Lung (tissue), 12 donors: ENCODE results near the gene C2CD3. TPM values are rescaled to one million over a fixed set of nuclear protein-coding genes. Genes with fewer than 3 reads are reported as not detected.

Source experiments
- ATAC-seq: fragments of 200-7000 bp; cut with Tn5 transposase; one replicate; pipeline ENCODE4 v1.9.1; 2020; ENCODE audit warnings: moderate number of reproducible peaks; ENCODE audit not compliant: insufficient read depth, low FRiP score
- DNase-seq, 3 donors: peaks; one replicate each; pipeline ENCODE4 v3.0.0-alpha.2; 2013 to 2017
- H3K27ac ChIP-seq, 2 donors: one replicate each; pipeline ENCODE4 v1.5.1; 2013; ENCODE audit warnings: mild to moderate bottlenecking in 2 of 2, moderate library complexity in 2 of 2, control low read depth in 1 of 2, inconsistent platforms in 1 of 2, low read depth in 1 of 2, low read length in 1 of 2
- H3K27me3 ChIP-seq, 3 donors: one replicate each; pipeline ENCODE4 v1.5.1; 2013; ENCODE audit warnings: low read length in 2 of 3; ENCODE audit not compliant: control insufficient read depth in 3 of 3, insufficient read depth in 3 of 3
- H3K36me3 ChIP-seq, 4 donors: one replicate each; pipeline ENCODE4 v1.5.1; 2013; ENCODE audit warnings: low read length in 4 of 4, mild to moderate bottlenecking in 1 of 4, moderate library complexity in 1 of 4; ENCODE audit not compliant: control insufficient read depth in 4 of 4, insufficient read depth in 4 of 4
- H3K4me1 ChIP-seq, 5 donors: one replicate each; pipeline ENCODE4 v1.5.1; 2013; ENCODE audit warnings: low read length in 5 of 5, mild to moderate bottlenecking in 2 of 5, moderate library complexity in 1 of 5; ENCODE audit not compliant: control insufficient read depth in 5 of 5, insufficient read depth in 5 of 5
- H3K4me3 ChIP-seq: one replicate; pipeline ENCODE4 v1.5.1; 2013; ENCODE audit warnings: mild to moderate bottlenecking, control low read depth, moderate library complexity
- H3K9ac ChIP-seq, 2 donors: one replicate each; pipeline ENCODE4 v1.5.1; 2013; ENCODE audit warnings: low read length in 2 of 2, control low read depth in 1 of 2; ENCODE audit not compliant: insufficient read depth in 1 of 2
- H3K9me3 ChIP-seq, 4 donors: one replicate each; pipeline ENCODE4 v1.5.1; 2013; ENCODE audit warnings: low read length in 3 of 4, mild to moderate bottlenecking in 1 of 4, moderate library complexity in 1 of 4; ENCODE audit not compliant: control insufficient read depth in 4 of 4, insufficient read depth in 3 of 4
- CTCF ChIP-seq: IDR thresholded peaks from 2 replicates; pipeline ENCODE4 v1.5.1; 2012; ENCODE audit warnings: mild to moderate bottlenecking; ENCODE audit errors: control extremely low read depth, extremely low read depth
- WGBS, 2 donors: extraction: QIAGEN DNeasy Blood & Tissue Kit; methylation state at CpG; one replicate each; pipeline ENCODE4 v1.1.7; 2013; 5-methylcytosine and 5-hydroxymethylcytosine counted together
- polyA plus RNA-seq, 2 donors: library from polyadenylated mRNA; stranded (reverse); fragments of 200-250 nt; gene quantifications; one replicate each; pipeline ENCODE4 v1.2.1, GENCODE V29; 2013
- total RNA-seq, 2 donors: library from RNA; depleted of rRNA in 1 of 2; stranded (reverse); fragments of >200 nt in 1 of 2; gene quantifications; one replicate each; pipeline ENCODE4 v1.2.1, GENCODE V29; 2014 to 2021
- donor health status: control.
- donor health status: control.
- donor health status: Bipolar disorder and iron deficiency.
- donor health status: healthy.
- donor health status: DM: yes; HTN: yes; CAD: no.

C2CD3 gene
- total and polyA plus RNA-seq, 4 donors: 10.2 to 31.3 (median 20.7) TPM

- WGBS, 2 donors: 83 to 84% methylated on average over 13 of the region's 13 CpGs
- Histone ChIP-seq H3K9ac (no peak overlapping the region), H3K27me3 (no peaks in the 10 kb centered on the region), H3K9me3 (no peaks in the 10 kb centered on the region), H3K36me3 (peaks cover 0 to 4% (median 0%) of the 10 kb centered on the region in 4 donors), H3K4me1 (peaks cover 0 to 7% (median 0%) of the 10 kb centered on the region in 5 donors), H3K27ac (no peak overlapping the region), H3K4me3 (no peak overlapping the region)
- no peak for TF ChIP-seq CTCF
- ATAC-seq: no peak
- no peak for DNase-seq
Measured at GRCh38 chr11:73969991-73970800, 200.6 kb downstream of the C2CD3 start.

- H3K4me1 ChIP-seq: peaks cover 0 to 6% (median 0%) of the 10 kb centered on the region in 5 donors
- no peaks in the 10 kb centered on the region for H3K9me3 ChIP-seq
- 79 to 81% methylated on average over 2 of the region's 2 CpGs for whole genome bisulfite sequencing, 2 donors
- H3K9ac ChIP-seq: no peak overlapping the region
- H3K4me3 ChIP-seq: no peak overlapping the region
- TF ChIP-seq CTCF: no peak
- no peak for ATAC-seq
- H3K27ac ChIP-seq: no peak overlapping the region
- no peak for DNase-seq
- no peaks in the 10 kb centered on the region for H3K36me3 ChIP-seq
- no peaks in the 10 kb centered on the region for H3K27me3 ChIP-seq
Measured at GRCh38 chr11:73969091-73969490, 201.7 kb downstream of the C2CD3 start.

DNA sequence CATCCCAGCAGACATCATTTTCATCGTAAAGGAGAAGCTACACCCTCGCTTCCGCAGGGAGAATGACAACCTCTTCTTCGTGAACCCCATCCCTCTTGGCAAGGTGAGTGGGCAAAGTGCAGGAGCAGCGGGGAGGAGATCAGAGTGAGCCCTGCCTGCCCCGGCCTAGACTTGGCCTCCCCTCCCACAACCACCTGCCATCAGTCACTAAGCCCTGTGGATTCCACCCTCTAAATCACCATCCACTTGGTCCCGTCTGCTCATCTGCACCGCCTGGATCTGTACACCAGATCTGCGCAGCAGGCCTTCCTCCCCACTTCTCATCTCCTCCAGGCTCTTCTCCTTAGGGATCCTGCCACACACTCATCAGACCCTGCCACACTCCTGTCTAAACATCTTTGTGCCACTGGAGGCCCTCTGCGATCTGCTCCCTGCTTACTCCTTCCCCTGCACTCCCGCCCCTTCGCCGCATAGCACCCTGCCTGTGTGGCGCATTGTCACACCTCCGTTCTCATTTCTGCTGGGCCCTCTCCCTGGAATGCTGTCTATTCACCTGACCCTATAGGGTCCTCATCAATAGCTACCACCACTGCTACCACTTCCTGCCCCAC is 202.3 kb downstream of the C2CD3 start:
- DNase-seq: no peak
- ATAC-seq: no peak
- Histone ChIP-seq H3K36me3 (no peaks in the 10 kb centered on the region), H3K4me1 (peaks cover 0 to 3% (median 0%) of the 10 kb centered on the region in 5 donors), H3K9ac (no peak overlapping the region), H3K27ac (no peak overlapping the region), H3K9me3 (no peaks in the 10 kb centered on the region), H3K4me3 (no peak overlapping the region), H3K27me3 (no peaks in the 10 kb centered on the region)
- no peak for TF ChIP-seq CTCF
- WGBS, 2 donors: 93 to 95% methylated on average over 15 of the region's 15 CpGs
